GM21526 (cell line): Measurements from ENCODE around the gene UNC45B.
"Not testable (repeated sequence)": the region's sequence is repeated elsewhere in the genome, so short reads cannot be mapped to it uniquely, and the experiment has no call there.

Source experiments
- ATAC-seq: cut with Tn5 transposase; IDR thresholded peaks from one replicate; pipeline ENCODE4 v1.9.1; 2021; ENCODE audit warnings: moderate library complexity; ENCODE audit not compliant: unreplicated experiment, low FRiP score

Gene UNC45B

GRCh38 chr17:35169835-35170363, 22.3 kb downstream of the UNC45B start:
- ATAC-seq = no peak

- no peak for ATAC-seq
Observed at GRCh38 chr17:35170968-35171771, 23.6 kb downstream of the UNC45B start.

- no peak for ATAC-seq
Observed at GRCh38 chr17:35171834-35172233, 24.2 kb downstream of the UNC45B start.

- ATAC-seq = not testable (repeated sequence)
Observed at GRCh38 chr17:35172321-35172720, 24.7 kb downstream of the UNC45B start.

- ATAC-seq = no peak
Observed at GRCh38 chr17:35174835-35175334, 27.3 kb downstream of the UNC45B start.

GRCh38 chr17:35175638-35176415, 28.2 kb downstream of the UNC45B start:
- no peak for ATAC-seq

GRCh38 chr17:35176897-35177296, 29.3 kb downstream of the UNC45B start:
- no peak for ATAC-seq

GRCh38 chr17:35179379-35179778, 31.8 kb downstream of the UNC45B start:
- ATAC-seq = not testable (repeated sequence)

GRCh38 chr17:35183332-35183731, 35.7 kb downstream of the UNC45B start:
- no peak for ATAC-seq

- ATAC-seq = no peak
Observed at GRCh38 chr17:35184274-35184673, 36.7 kb downstream of the UNC45B start.

GRCh38 chr17:35185849-35186248, 38.2 kb downstream of the UNC45B start:
- ATAC-seq = no peak

GRCh38 chr17:35187481-35187880, 39.9 kb downstream of the UNC45B start:
- ATAC-seq = no peak

- ATAC-seq = no peak
Observed at GRCh38 chr17:35188111-35188510, 40.5 kb downstream of the UNC45B start.

- ATAC-seq = no peak
Observed at GRCh38 chr17:35189291-35189690, 41.7 kb downstream of the UNC45B start.

- ATAC-seq = no peak
Observed at GRCh38 chr17:35191001-35191695, 43.5 kb downstream of the UNC45B start.

GRCh38 chr17:35192708-35193107, 45.1 kb downstream of the UNC45B start:
- no peak for ATAC-seq

- not testable (repeated sequence) for ATAC-seq
Observed at GRCh38 chr17:35194001-35194400, 46.4 kb downstream of the UNC45B start, which contains the start of gene SLC35G3. Gene SLC35G3, minus strand, starts transcription at chr17:35194393. Its CDS starts 86 bp downstream, at chr17:35194307.

GRCh38 chr17:35195062-35195461, 47.4 kb downstream of the UNC45B start:
- ATAC-seq = not testable (repeated sequence)

- not testable (repeated sequence) for ATAC-seq
Observed at GRCh38 chr17:35202582-35202981, 55.0 kb downstream of the UNC45B start.

GRCh38 chr17:35210741-35211140, 63.1 kb downstream of the UNC45B start:
- ATAC-seq = no peak
